ENCODE data around the gene ABCC9. TPM values are rescaled to one million over a fixed set of nuclear protein-coding genes. Genes with fewer than 3 reads are reported as not detected.

ABCC9 gene
- polyA plus RNA-seq, 1 of the 3 experiments (the other 2 are of a cell fraction), result 0.02 TPM

DNA sequence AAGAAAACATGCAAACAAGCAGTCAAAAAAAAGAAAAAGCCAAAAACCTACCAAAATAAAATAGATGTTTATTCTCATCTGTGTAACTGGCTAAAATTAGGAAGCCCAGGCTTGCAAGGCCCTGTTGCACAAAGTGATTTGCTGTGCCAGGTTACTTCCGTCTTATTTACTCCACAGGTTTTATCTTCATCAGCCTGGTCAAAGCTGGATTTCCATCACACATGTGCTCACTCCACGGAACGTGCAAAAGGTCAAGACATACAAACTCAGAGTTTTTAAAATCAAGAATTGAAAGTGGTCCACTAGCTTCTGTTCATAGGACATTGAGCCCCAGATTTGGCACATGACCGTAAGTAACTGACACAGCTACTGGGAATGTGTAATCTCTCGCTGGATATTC is 181.5 kb downstream of the ABCC9 start:
- no peak overlapping the region for H3K9ac ChIP-seq
- H3K36me3 ChIP-seq (replicated peaks in 1 of 2; ENCODE audit: control insufficient read depth in 1 of 2, insufficient read depth in 2 of 2, low read length in 1 of 2), result no peaks in the 10 kb centered on the region
- no peak overlapping the region for H2AFZ ChIP-seq (ENCODE audit: low read depth)
- POLR2A ChIA-PET, result no interaction called here
- no peaks in the 10 kb centered on the region for H3K27me3 ChIP-seq (ENCODE audit: insufficient read depth)
- CTCF ChIA-PET, result no interaction called here
- no peak overlapping the region for H3K27ac ChIP-seq (ENCODE audit: low read depth in 2 of 2, low read length in 1 of 2)
- no peaks in the 10 kb centered on the region for H3K9me2 ChIP-seq
- H3K4me2 ChIP-seq, result no peak overlapping the region
- no peaks in the 10 kb centered on the region for H4K20me1 ChIP-seq (ENCODE audit: insufficient read depth)
- H3K9me3 ChIP-seq, result no peaks in the 10 kb centered on the region
- TF ChIP-seq, protein P1, sequence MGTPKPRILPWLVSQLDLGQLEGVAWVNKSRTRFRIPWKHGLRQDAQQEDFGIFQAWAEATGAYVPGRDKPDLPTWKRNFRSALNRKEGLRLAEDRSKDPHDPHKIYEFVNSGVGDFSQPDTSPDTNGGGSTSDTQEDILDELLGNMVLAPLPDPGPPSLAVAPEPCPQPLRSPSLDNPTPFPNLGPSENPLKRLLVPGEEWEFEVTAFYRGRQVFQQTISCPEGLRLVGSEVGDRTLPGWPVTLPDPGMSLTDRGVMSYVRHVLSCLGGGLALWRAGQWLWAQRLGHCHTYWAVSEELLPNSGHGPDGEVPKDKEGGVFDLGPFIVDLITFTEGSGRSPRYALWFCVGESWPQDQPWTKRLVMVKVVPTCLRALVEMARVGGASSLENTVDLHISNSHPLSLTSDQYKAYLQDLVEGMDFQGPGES (IDR thresholded peaks at IDR 0.05; ENCODE audit: low read depth, low read length), result no peak
- no peak for TF ChIP-seq MEF2A (IDR thresholded peaks at IDR 0.05; ENCODE audit: borderline replicate concordance, low read depth)
- no peak for TF ChIP-seq POLR2AphosphoS5 (IDR thresholded peaks at IDR 0.05; ENCODE audit: low read depth, low read length)
- TF ChIP-seq, protein P2, sequence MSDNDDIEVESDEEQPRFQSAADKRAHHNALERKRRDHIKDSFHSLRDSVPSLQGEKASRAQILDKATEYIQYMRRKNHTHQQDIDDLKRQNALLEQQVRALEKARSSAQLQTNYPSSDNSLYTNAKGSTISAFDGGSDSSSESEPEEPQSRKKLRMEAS (IDR thresholded peaks at IDR 0.05; ENCODE audit: low read depth), result no peak
- no peak for TF ChIP-seq SIN3A (IDR thresholded peaks at IDR 0.05; ENCODE audit: borderline replicate concordance, low read depth, low read length)
- TF ChIP-seq, protein P3, sequence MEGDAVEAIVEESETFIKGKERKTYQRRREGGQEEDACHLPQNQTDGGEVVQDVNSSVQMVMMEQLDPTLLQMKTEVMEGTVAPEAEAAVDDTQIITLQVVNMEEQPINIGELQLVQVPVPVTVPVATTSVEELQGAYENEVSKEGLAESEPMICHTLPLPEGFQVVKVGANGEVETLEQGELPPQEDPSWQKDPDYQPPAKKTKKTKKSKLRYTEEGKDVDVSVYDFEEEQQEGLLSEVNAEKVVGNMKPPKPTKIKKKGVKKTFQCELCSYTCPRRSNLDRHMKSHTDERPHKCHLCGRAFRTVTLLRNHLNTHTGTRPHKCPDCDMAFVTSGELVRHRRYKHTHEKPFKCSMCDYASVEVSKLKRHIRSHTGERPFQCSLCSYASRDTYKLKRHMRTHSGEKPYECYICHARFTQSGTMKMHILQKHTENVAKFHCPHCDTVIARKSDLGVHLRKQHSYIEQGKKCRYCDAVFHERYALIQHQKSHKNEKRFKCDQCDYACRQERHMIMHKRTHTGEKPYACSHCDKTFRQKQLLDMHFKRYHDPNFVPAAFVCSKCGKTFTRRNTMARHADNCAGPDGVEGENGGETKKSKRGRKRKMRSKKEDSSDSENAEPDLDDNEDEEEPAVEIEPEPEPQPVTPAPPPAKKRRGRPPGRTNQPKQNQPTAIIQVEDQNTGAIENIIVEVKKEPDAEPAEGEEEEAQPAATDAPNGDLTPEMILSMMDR (IDR thresholded peaks at IDR 0.05), result no peak
- TF ChIP-seq, protein P4, sequence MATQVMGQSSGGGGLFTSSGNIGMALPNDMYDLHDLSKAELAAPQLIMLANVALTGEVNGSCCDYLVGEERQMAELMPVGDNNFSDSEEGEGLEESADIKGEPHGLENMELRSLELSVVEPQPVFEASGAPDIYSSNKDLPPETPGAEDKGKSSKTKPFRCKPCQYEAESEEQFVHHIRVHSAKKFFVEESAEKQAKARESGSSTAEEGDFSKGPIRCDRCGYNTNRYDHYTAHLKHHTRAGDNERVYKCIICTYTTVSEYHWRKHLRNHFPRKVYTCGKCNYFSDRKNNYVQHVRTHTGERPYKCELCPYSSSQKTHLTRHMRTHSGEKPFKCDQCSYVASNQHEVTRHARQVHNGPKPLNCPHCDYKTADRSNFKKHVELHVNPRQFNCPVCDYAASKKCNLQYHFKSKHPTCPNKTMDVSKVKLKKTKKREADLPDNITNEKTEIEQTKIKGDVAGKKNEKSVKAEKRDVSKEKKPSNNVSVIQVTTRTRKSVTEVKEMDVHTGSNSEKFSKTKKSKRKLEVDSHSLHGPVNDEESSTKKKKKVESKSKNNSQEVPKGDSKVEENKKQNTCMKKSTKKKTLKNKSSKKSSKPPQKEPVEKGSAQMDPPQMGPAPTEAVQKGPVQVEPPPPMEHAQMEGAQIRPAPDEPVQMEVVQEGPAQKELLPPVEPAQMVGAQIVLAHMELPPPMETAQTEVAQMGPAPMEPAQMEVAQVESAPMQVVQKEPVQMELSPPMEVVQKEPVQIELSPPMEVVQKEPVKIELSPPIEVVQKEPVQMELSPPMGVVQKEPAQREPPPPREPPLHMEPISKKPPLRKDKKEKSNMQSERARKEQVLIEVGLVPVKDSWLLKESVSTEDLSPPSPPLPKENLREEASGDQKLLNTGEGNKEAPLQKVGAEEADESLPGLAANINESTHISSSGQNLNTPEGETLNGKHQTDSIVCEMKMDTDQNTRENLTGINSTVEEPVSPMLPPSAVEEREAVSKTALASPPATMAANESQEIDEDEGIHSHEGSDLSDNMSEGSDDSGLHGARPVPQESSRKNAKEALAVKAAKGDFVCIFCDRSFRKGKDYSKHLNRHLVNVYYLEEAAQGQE (IDR thresholded peaks at IDR 0.05; ENCODE audit: low read depth, low read length), result no peak
- no peak for TF ChIP-seq MXI1 (IDR thresholded peaks at IDR 0.05; ENCODE audit: low read depth, low read length)
- TF ChIP-seq, protein P5, sequence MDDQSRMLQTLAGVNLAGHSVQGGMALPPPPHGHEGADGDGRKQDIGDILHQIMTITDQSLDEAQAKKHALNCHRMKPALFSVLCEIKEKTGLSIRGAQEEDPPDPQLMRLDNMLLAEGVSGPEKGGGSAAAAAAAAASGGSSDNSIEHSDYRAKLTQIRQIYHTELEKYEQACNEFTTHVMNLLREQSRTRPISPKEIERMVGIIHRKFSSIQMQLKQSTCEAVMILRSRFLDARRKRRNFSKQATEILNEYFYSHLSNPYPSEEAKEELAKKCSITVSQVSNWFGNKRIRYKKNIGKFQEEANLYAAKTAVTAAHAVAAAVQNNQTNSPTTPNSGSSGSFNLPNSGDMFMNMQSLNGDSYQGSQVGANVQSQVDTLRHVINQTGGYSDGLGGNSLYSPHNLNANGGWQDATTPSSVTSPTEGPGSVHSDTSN (IDR thresholded peaks at IDR 0.05), result no peak
- TF ChIP-seq EZH2phosphoT487 (IDR thresholded peaks at IDR 0.05; ENCODE audit: borderline replicate concordance, low read depth), result no peak
- no peak for TF ChIP-seq RXRA (IDR thresholded peaks at IDR 0.05; ENCODE audit: borderline replicate concordance, low read depth)
- no peak for TF ChIP-seq ELF1 (IDR thresholded peaks at IDR 0.05)
- TF ChIP-seq NFIC (IDR thresholded peaks at IDR 0.05; ENCODE audit: borderline replicate concordance), result no peak
- TF ChIP-seq FOSL2 (IDR thresholded peaks at IDR 0.05; ENCODE audit: borderline replicate concordance, low read depth), result no peak
- TF ChIP-seq TAF1 (IDR thresholded peaks at IDR 0.05; ENCODE audit: borderline replicate concordance, low read depth, low read length), result no peak
- TF ChIP-seq RAD21 (IDR thresholded peaks at IDR 0.05; ENCODE audit: low read length), result no peak
- no peak for TF ChIP-seq YY1 (IDR thresholded peaks at IDR 0.05; ENCODE audit: low read depth)
- no peaks in the 10 kb centered on the region for H3K79me2 ChIP-seq (ENCODE audit: insufficient read depth)
- no peak for DNase-seq
- H3F3A ChIP-seq (replicated peaks; ENCODE audit: insufficient read depth), result no peaks in the 10 kb centered on the region
- 27% methylated on average over 5 of the region's 5 CpGs for WGBS (ENCODE audit: low lambda C conversion rate)
- H3K4me1 ChIP-seq (ENCODE audit: control insufficient read depth in 1 of 2, insufficient read depth in 2 of 2, low read depth in 1 of 2, low read length in 1 of 2), result peaks cover 0 to 3% of the 10 kb centered on the region in 2 experiments; a peak in 2 of 4 replicates
- no peak overlapping the region for H3K4me3 ChIP-seq (ENCODE audit: low read depth in 2 of 2, low read length in 1 of 2)
